HepG2 (cell line): Measurements from ENCODE around the gene NAXD. TPM values are rescaled to one million over a fixed set of nuclear protein-coding genes. Genes with fewer than 3 reads are reported as not detected.

ENCODE experiments used
- ATAC-seq: fragments of 200-7000 bp; cut with Tn5 transposase; 3 replicates; pipeline ENCODE4 v1.9.1; 2020; ENCODE audit warnings: mild to moderate bottlenecking, moderate library complexity
- BruUV-seq: library from RNA; stranded (reverse); fragments of 400-500 nt; replicated peaks from 2 replicates; lab custom pipeline; 2021; lab: Mats Ljungman, UMichigan
- CTCF ChIA-PET: fragments of 300-600 bp; formaldehyde crosslinking; extraction: SDS; loops from one replicate; lab custom pipeline; 2021; ENCODE audit warnings: low total read pairs, inconsistent platforms, low intra/inter-chr PET ratio; lab: Yijun Ruan, JAX
- POLR2A ChIA-PET: fragments of 350-600 bp; sonication (Branson Sonifier 250); formaldehyde crosslinking; loops from one replicate; lab custom pipeline; 2020; ENCODE audit warnings: antibody characterized with exemption, inconsistent platforms; lab: Yijun Ruan, JAX
- DNase-seq: peaks from one replicate; pipeline ENCODE4 v3.0.0-alpha.2; 2015; ENCODE audit warnings: low spot score
- FAIRE-seq: peaks from 3 replicates; lab custom pipeline; 2011; peaks lifted over from hg19 to GRCh38; lab: Jason Lieb, UNC
- H2AFZ ChIP-seq: one replicate; pipeline ENCODE4 v1.6.1; 2011; ENCODE audit warnings: low read length, inconsistent platforms
- H3K27ac ChIP-seq: fragments of 300-600 bp; 3 replicates; pipeline ENCODE4 v1.8.0; 2011; ENCODE audit warnings: mixed run types, mild to moderate bottlenecking, mixed read lengths, low read length, inconsistent platforms; ENCODE audit not compliant: insufficient read depth; ENCODE audit errors: extremely low read length
- H3K27me3 ChIP-seq, 2 experiments: fragments of 200-600 bp in 1 of 2; 2 replicates in 1 of 2; 3 replicates in 1 of 2; pipeline versions ENCODE4 v1.6.0 to v1.8.0; 2011; ENCODE audit warnings: low read length in 2 of 2, mild to moderate bottlenecking in 2 of 2, moderate library complexity in 2 of 2, inconsistent platforms in 1 of 2; ENCODE audit not compliant: insufficient read depth in 2 of 2, control insufficient read depth in 1 of 2
- H3K36me3 ChIP-seq, 2 experiments: fragments of 200-600 bp in 1 of 2; replicated peaks in 1 of 2; 2 replicates in 1 of 2; 3 replicates in 1 of 2; pipeline versions ENCODE4 v1.5.1 to v1.8.0; 2011; ENCODE audit warnings: low read length in 2 of 2, inconsistent platforms in 1 of 2; ENCODE audit not compliant: insufficient read depth in 2 of 2, control insufficient read depth in 1 of 2
- H3K4me1 ChIP-seq: 2 replicates; pipeline ENCODE4 v1.5.1; 2012; ENCODE audit warnings: low read length, inconsistent platforms; ENCODE audit not compliant: insufficient read depth
- H3K4me2 ChIP-seq: 2 replicates; pipeline ENCODE4 v1.6.0; 2011; ENCODE audit warnings: low read depth, low read length, inconsistent platforms
- H3K4me3 ChIP-seq, 3 experiments: fragments of 200-600 bp in 1 of 3; sonication (generic), shearing (Covaris generic) in 1 of 3; replicated peaks in 1 of 3; 2 replicates each; pipeline ENCODE4 v1.5.1; 2011 to 2016; ENCODE audit warnings: low read length in 3 of 3, inconsistent platforms in 2 of 3, low read depth in 2 of 3, mild to moderate bottlenecking in 2 of 3, control low read depth in 1 of 3, mixed read lengths in 1 of 3; ENCODE audit not compliant: insufficient read depth in 1 of 3
- H3K79me2 ChIP-seq: one replicate; pipeline ENCODE4 v1.6.1; 2011; ENCODE audit warnings: low read length, inconsistent platforms; ENCODE audit not compliant: insufficient read depth
- H3K9ac ChIP-seq: 2 replicates; pipeline ENCODE4 v1.6.0; 2011; ENCODE audit warnings: mild to moderate bottlenecking, low read depth, low read length, inconsistent platforms; ENCODE audit not compliant: insufficient read depth
- H3K9me3 ChIP-seq: 2 replicates; pipeline ENCODE4 v1.5.1; 2012; ENCODE audit warnings: mild to moderate bottlenecking, low read length
- H4K20me1 ChIP-seq: 2 replicates; pipeline ENCODE4 v1.6.0; 2011; ENCODE audit warnings: inconsistent platforms, mild to moderate bottlenecking, low read length, moderate library complexity; ENCODE audit not compliant: insufficient read depth
- CERS6 ChIP-seq: sonication (generic); formaldehyde crosslinking; IDR thresholded peaks from 2 replicates; pipeline ENCODE4 v1.5.0; 2020; ENCODE audit warnings: missing genetic modification reagents
- ELF1 ChIP-seq: sonication (generic); formaldehyde crosslinking; IDR thresholded peaks from 2 replicates; pipeline ENCODE4 v1.4.0; 2020; ENCODE audit warnings: missing genetic modification reagents
- ELF4 ChIP-seq: sonication (generic); formaldehyde crosslinking; IDR thresholded peaks from 2 replicates; pipeline ENCODE4 v1.5.0; 2020; ENCODE audit warnings: missing genetic modification reagents, mild to moderate bottlenecking, moderate library complexity, borderline replicate concordance
- FOXK1 ChIP-seq: sonication (generic); formaldehyde crosslinking; IDR thresholded peaks from 2 replicates; pipeline ENCODE4 v1.4.0; 2020; ENCODE audit warnings: low read depth, missing genetic modification reagents, borderline replicate concordance
- GATA4 ChIP-seq: sonication (generic); IDR thresholded peaks from 2 replicates; pipeline ENCODE4 v1.6.1; 2016; ENCODE audit warnings: antibody characterized with exemption, low read depth, borderline replicate concordance
- HMG20A ChIP-seq: IDR thresholded peaks from 2 replicates; pipeline ENCODE4 v1.6.1; 2016; ENCODE audit warnings: borderline replicate concordance
- HNF1A ChIP-seq, 2 experiments: sonication (generic) in 1 of 2; formaldehyde crosslinking in 1 of 2; IDR thresholded peaks; 2 replicates each; pipeline versions ENCODE4 v1.4.0 to v1.6.1; 2016 to 2020; ENCODE audit warnings: borderline replicate concordance in 1 of 2, low read depth in 1 of 2, mild to moderate bottlenecking in 1 of 2, missing genetic modification reagents in 1 of 2
- NRL ChIP-seq: sonication (generic); formaldehyde crosslinking; IDR thresholded peaks from 2 replicates; pipeline ENCODE4 v1.5.0; 2020; ENCODE audit warnings: missing genetic modification reagents, mild to moderate bottlenecking, moderate library complexity, borderline replicate concordance
- POLR2AphosphoS5 ChIP-seq: IDR thresholded peaks from 2 replicates; pipeline ENCODE4 v1.6.1; 2012; ENCODE audit warnings: low read depth, low read length
- RXRB ChIP-seq: IDR thresholded peaks from 2 replicates; pipeline ENCODE4 v1.6.1; 2016; ENCODE audit warnings: borderline replicate concordance, missing genetic modification reagents, missing compliant biosample characterization
- TRIM22 ChIP-seq: fragments of 450-650 bp; IDR thresholded peaks from 2 replicates; pipeline ENCODE4 v1.6.1; 2017
- ZNF280D ChIP-seq: sonication (generic); formaldehyde crosslinking; IDR thresholded peaks from 2 replicates; pipeline ENCODE4 v1.5.1; 2020; ENCODE audit warnings: mild to moderate bottlenecking, missing genetic modification reagents
- ZNF296 ChIP-seq: sonication (generic); formaldehyde crosslinking; conservative IDR thresholded peaks from 2 replicates; pipeline ENCODE4 v1.5.0; 2020; ENCODE audit warnings: mild to moderate bottlenecking, missing genetic modification reagents
- ZNF629 ChIP-seq: sonication (generic); formaldehyde crosslinking; conservative IDR thresholded peaks from 2 replicates; pipeline ENCODE4 v1.5.0; 2020; ENCODE audit warnings: missing genetic modification reagents
- ZNF781 ChIP-seq: sonication (generic); formaldehyde crosslinking; IDR thresholded peaks from 2 replicates; pipeline ENCODE4 v1.5.1; 2020; ENCODE audit warnings: borderline replicate concordance, mild to moderate bottlenecking, missing genetic modification reagents; ENCODE audit errors: not compliant biosample characterization
- WGBS: methylation state at CpG from one replicate; pipeline ENCODE4 v1.1.6; 2017; ENCODE audit warnings: low lambda C conversion rate; 5-methylcytosine and 5-hydroxymethylcytosine counted together
- in situ Hi-C: cut with HindIII; loops from 2 replicates; pipeline ENCODE4 v1.10.0; 2017; ENCODE audit warnings: low pct_unique_long_range_greater_than_20kb; ENCODE audit not compliant: extremely low pct_ligation_motif_present
- intact Hi-C: fragments of 100-400 bp; cut with micrococcal nuclease; formaldehyde crosslinking; loops from one replicate; pipeline ENCODE4 v1.10.0; 2022; ENCODE audit not compliant: unreplicated experiment
- polyA plus RNA-seq, 8 experiments: library from polyadenylated mRNA; depleted of rRNA in 3 of 8; stranded (reverse) in 7 of 8; unstranded in 1 of 8; fragments of >200 nt; fragmentation: Illumina TruSeq in 4 of 8; extraction: Trizol in 4 of 8; gene quantifications; 2 replicates each; pipeline versions ENCODE4 v1.2.1 to v1.2.3, GENCODE V29; 2011 to 2016; ENCODE audit warnings: low read depth in 4 of 8, missing spikeins in 1 of 8, mixed read lengths in 1 of 8; ENCODE audit not compliant: insufficient read depth in 1 of 8
- total RNA-seq, 5 experiments: library from RNA; depleted of rRNA; stranded (reverse); fragments of >200 nt; fragmentation: Illumina TruSeq; extraction: Trizol; gene quantifications; 2 replicates each; pipeline ENCODE4 v1.2.3, GENCODE V29; 2016; ENCODE audit warnings: low read depth in 1 of 5

The NAXD gene
- total and polyA plus RNA-seq, 2 of the 13 experiments (the other 11 are each of a cell fraction or from before 2014, with no cell fraction given): 19.0 to 23.2 TPM

GRCh38 chr13:110629735-110630134, 14.4 kb downstream of the NAXD start:
- peaks cover 13% of the 10 kb centered on the region; the same call in 1 of the 2 replicates for H3K4me1 ChIP-seq
- peaks cover 70% of the 10 kb centered on the region for H3K79me2 ChIP-seq
- H3K27me3 ChIP-seq: no peaks in the 10 kb centered on the region; a peak in 1 of 5 replicates
- H3K4me3 ChIP-seq: no peak overlapping the region
- in situ Hi-C loops: no loop called here
- intact Hi-C loops: no loop called here
- H3K9ac ChIP-seq: no peak overlapping the region
- H2AFZ ChIP-seq: no peak overlapping the region
- no peak overlapping the region for H3K4me2 ChIP-seq
- CTCF ChIA-PET: no interaction called here
- no peak overlapping the region for H3K27ac ChIP-seq
- no TSS peak for BruUV-seq
- H3K36me3 ChIP-seq: peaks cover 17 to 59% of the 10 kb centered on the region in 2 experiments; a peak in 4 of 5 replicates
- DNase-seq (no peak), ATAC-seq (no peak), FAIRE-seq (no peak)
- no peaks in the 10 kb centered on the region for H3K9me3 ChIP-seq
- POLR2A ChIA-PET: no interaction called here
- H4K20me1 ChIP-seq: peaks cover 13% of the 10 kb centered on the region
- 98% methylated on average over 7 of the region's 7 CpGs for WGBS
- TF ChIP-seq ELF1 (no peak), ZNF296 (CRISPR knock-in tag) (no peak), CERS6 (CRISPR knock-in tag) (no peak), ZNF280D (no peak), HMG20A (CRISPR knock-in tag) (no peak), GATA4 (no peak), ELF4 (CRISPR knock-in tag) (no peak), HNF1A (IDR thresholded peaks at IDR 0.05; ENCODE audit: low read depth) (no peak), HNF1A (CRISPR knock-in tag; IDR thresholded peaks at IDR 0.05; ENCODE audit: borderline replicate concordance) (no peak), POLR2AphosphoS5 (no peak), NRL (CRISPR knock-in tag) (no peak), ZNF781 (CRISPR knock-in tag) (no peak), RXRB (no peak), ZNF629 (no peak), TRIM22 (no peak), FOXK1 (CRISPR knock-in tag) (no peak)
